OCI-LY3 (cell line): ENCODE data around the gene TCEAL5.

Source experiments
- H2AFZ ChIP-seq: fragments of 200-600, 300-600 bp; shearing (Covaris generic); 2 replicates; pipeline ENCODE4 v1.6.0; 2014; ENCODE audit warnings: antibody characterized with exemption, low read depth, low read length
- H3K27ac ChIP-seq: fragments of 200-600, 300-600 bp; sonication (generic); 2 replicates; pipeline ENCODE4 v1.5.1; 2014; ENCODE audit warnings: mild to moderate bottlenecking, low read length, moderate library complexity, mixed read lengths
- H3K27me3 ChIP-seq: fragments of 200-600, 300-600 bp; sonication (generic); 2 replicates; pipeline ENCODE4 v1.6.1; 2014; ENCODE audit warnings: low read depth, low read length, mixed read lengths
- H3K36me3 ChIP-seq: fragments of 200-600, 300-600 bp; sonication (generic); replicated peaks from 2 replicates; pipeline ENCODE3; 2014; ENCODE audit warnings: low read depth, low read length, mixed read lengths
- H3K4me1 ChIP-seq: fragments of 300-600, 200-600 bp; sonication (generic); 2 replicates; pipeline ENCODE4 v1.6.1; 2014; ENCODE audit warnings: low read length, mixed read lengths
- H3K4me2 ChIP-seq: fragments of 200-600, 300-600 bp; sonication (generic); 2 replicates; pipeline ENCODE4 v1.6.1; 2014; ENCODE audit warnings: low read length, mixed read lengths
- H3K4me3 ChIP-seq: fragments of 300-600, 200-600 bp; sonication (generic); 2 replicates; pipeline ENCODE4 v1.5.1; 2014; ENCODE audit warnings: antibody characterized with exemption, mild to moderate bottlenecking, low read length, moderate library complexity
- H3K79me2 ChIP-seq: fragments of 300-600, 200-600 bp; shearing (Covaris generic); 2 replicates; pipeline ENCODE4 v1.6.1; 2014; ENCODE audit warnings: mild to moderate bottlenecking, low read length, mixed read lengths
- H3K9ac ChIP-seq: fragments of 300-600, 200-600 bp; shearing (Covaris generic); 2 replicates; pipeline ENCODE4 v1.6.0; 2014; ENCODE audit warnings: mild to moderate bottlenecking, low read length, moderate library complexity
- H3K9me3 ChIP-seq: fragments of 200-600, 300-600 bp; shearing (Covaris generic); 2 replicates; pipeline ENCODE4 v1.6.1; 2014; ENCODE audit warnings: low read length, mixed read lengths; ENCODE audit not compliant: insufficient read depth
- H4K20me1 ChIP-seq: fragments of 200-600, 300-600 bp; sonication (generic); 2 replicates; pipeline ENCODE4 v1.6.1; 2016; ENCODE audit warnings: low read length, mixed read lengths; ENCODE audit not compliant: insufficient read depth
- EZH2phosphoT487 ChIP-seq: fragments of 200-600 bp; shearing (Covaris generic); IDR thresholded peaks from 2 replicates; pipeline ENCODE4 v1.6.1; 2018; ENCODE audit warnings: antibody characterized with exemption, mixed run types, low read depth
- TF ChIP-seq, protein P1 (sequence below): fragments of 200-600, 300-600 bp; sonication (generic); IDR thresholded peaks from 2 replicates; pipeline ENCODE4 v1.5.1; 2014; ENCODE audit warnings: antibody characterized with exemption, low read length, low read depth

TCEAL5 gene

DNA sequence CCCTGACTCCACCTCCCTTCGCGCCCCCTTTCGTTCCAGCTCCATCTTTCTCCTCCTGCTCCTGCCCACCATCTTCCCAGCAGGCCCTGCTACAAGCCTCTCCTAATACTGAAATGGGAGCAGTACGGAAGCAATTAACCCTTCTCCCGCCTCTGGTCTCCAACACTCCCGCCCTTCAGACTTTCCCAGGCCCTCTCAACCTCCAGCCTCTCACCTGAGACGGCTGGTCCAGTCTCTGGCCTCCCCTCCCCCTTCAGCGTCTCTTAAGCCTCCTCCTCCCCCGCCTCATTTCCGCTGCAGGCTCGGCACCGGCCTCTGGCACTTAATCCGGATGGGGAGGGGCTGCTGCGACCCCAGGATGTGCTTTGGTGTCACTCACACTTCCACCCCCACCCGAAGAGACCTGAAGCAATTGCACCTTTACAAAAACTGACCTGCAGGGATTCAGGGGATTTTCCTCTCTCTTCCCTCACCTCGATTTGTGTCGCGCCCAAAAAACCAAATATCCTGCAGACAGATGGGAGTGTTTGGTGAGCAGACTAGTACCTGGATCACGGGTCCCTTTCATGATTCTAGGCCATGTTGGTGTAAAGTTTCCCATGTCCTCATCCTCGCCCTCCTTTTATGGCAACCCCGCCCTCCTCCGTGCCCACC, 22.3 kb downstream of the TCEAL5 start:
- Histone ChIP-seq H3K27ac (peak overlapping the region; percentile 34), H3K79me2 (peaks cover 14% of the 10 kb centered on the region), H3K9me3 (no peaks in the 10 kb centered on the region), H3K4me1 (peaks cover 6% of the 10 kb centered on the region; the same call in 1 of the 2 replicates), H3K9ac (peak overlapping the region; percentile 79), H3K27me3 (no peaks in the 10 kb centered on the region), H3K4me3 (peak overlapping the region; percentile 88), H3K4me2 (peak overlapping the region; percentile 86), H2AFZ (peak overlapping the region; percentile 99), H3K36me3 (peaks cover 8% of the 10 kb centered on the region), H4K20me1 (no peaks in the 10 kb centered on the region)
- no peak for TF ChIP-seq EZH2phosphoT487

GRCh38 chrX:103253608-103254007, 22.9 kb downstream of the TCEAL5 start:
- peaks cover 8% of the 10 kb centered on the region for H3K36me3 ChIP-seq
- H3K4me2 ChIP-seq = peak overlapping the region; percentile 86
- no peak overlapping the region for H2AFZ ChIP-seq
- peak overlapping the region; percentile 88 for H3K4me3 ChIP-seq
- H4K20me1 ChIP-seq = no peaks in the 10 kb centered on the region
- TF ChIP-seq, protein P1, sequence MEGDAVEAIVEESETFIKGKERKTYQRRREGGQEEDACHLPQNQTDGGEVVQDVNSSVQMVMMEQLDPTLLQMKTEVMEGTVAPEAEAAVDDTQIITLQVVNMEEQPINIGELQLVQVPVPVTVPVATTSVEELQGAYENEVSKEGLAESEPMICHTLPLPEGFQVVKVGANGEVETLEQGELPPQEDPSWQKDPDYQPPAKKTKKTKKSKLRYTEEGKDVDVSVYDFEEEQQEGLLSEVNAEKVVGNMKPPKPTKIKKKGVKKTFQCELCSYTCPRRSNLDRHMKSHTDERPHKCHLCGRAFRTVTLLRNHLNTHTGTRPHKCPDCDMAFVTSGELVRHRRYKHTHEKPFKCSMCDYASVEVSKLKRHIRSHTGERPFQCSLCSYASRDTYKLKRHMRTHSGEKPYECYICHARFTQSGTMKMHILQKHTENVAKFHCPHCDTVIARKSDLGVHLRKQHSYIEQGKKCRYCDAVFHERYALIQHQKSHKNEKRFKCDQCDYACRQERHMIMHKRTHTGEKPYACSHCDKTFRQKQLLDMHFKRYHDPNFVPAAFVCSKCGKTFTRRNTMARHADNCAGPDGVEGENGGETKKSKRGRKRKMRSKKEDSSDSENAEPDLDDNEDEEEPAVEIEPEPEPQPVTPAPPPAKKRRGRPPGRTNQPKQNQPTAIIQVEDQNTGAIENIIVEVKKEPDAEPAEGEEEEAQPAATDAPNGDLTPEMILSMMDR = no peak
- no peak for TF ChIP-seq EZH2phosphoT487
- peaks cover 6% of the 10 kb centered on the region; the same call in 1 of the 2 replicates for H3K4me1 ChIP-seq
- H3K27me3 ChIP-seq = no peaks in the 10 kb centered on the region
- peaks cover 14% of the 10 kb centered on the region for H3K79me2 ChIP-seq
- peak overlapping the region; percentile 79; the same call in 1 of the 2 replicates for H3K9ac ChIP-seq
- H3K27ac ChIP-seq = no peak overlapping the region
- H3K9me3 ChIP-seq = no peaks in the 10 kb centered on the region

- H3K4me3 ChIP-seq = no peak overlapping the region
- no peak overlapping the region for H2AFZ ChIP-seq
- H3K36me3 ChIP-seq = peaks cover 8% of the 10 kb centered on the region
- peaks cover 14% of the 10 kb centered on the region for H3K79me2 ChIP-seq
- H3K27me3 ChIP-seq = no peaks in the 10 kb centered on the region
- H3K9ac ChIP-seq = no peak overlapping the region
- H3K4me2 ChIP-seq = no peak overlapping the region
- peaks cover 6% of the 10 kb centered on the region; the same call in 1 of the 2 replicates for H3K4me1 ChIP-seq
- H4K20me1 ChIP-seq = no peaks in the 10 kb centered on the region
- TF ChIP-seq, protein P1 = no peak
- TF ChIP-seq EZH2phosphoT487 = no peak
- no peaks in the 10 kb centered on the region for H3K9me3 ChIP-seq
- H3K27ac ChIP-seq = no peak overlapping the region
Measured at GRCh38 chrX:103250977-103251376, 25.6 kb downstream of the TCEAL5 start.

DNA sequence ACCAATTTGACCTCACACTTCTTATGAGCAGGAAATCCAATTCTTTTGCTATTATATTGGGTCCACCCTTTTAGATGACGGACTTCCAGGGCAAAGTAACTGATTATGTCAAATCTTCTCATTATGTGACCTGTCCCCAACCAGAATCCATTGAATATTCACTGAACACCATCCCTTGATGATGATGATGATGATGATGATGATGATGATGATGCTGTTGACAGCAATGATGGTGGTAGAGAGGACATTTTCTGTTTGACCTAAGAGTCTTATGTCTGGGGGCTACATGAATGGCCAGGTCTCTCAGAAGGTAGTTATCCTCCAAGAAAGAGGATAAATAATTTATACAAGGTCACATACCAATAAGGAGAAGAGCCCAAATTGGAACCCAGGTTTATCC, 26.7 kb downstream of the TCEAL5 start:
- H4K20me1 ChIP-seq = no peaks in the 10 kb centered on the region
- no peaks in the 10 kb centered on the region for H3K9me3 ChIP-seq
- no peak overlapping the region for H3K27ac ChIP-seq
- no peak overlapping the region for H3K4me2 ChIP-seq
- H2AFZ ChIP-seq = no peak overlapping the region
- no peak overlapping the region for H3K9ac ChIP-seq
- H3K4me3 ChIP-seq = no peak overlapping the region
- H3K4me1 ChIP-seq = peaks cover 3% of the 10 kb centered on the region; the same call in 1 of the 2 replicates
- peaks cover 8% of the 10 kb centered on the region for H3K36me3 ChIP-seq
- H3K79me2 ChIP-seq = peaks cover 13% of the 10 kb centered on the region
- no peaks in the 10 kb centered on the region for H3K27me3 ChIP-seq
- TF ChIP-seq, protein P1 = no peak
- TF ChIP-seq EZH2phosphoT487 = no peak
